ENCODE results near the gene HPSE2.

GRCh38 chr10:99172128-99172738, 63.4 kb downstream of the HPSE2 start:
- no peak for TF ChIP-seq EZH2 (IDR thresholded peaks at IDR 0.05)
- TF ChIP-seq POLR2AphosphoS5 (IDR thresholded peaks at IDR 0.05; ENCODE audit: borderline replicate concordance, low read depth, low read length), result no peak
